GM18505 (cell line): ENCODE results near the gene PLSCR3.

ENCODE experiments used
- ATAC-seq: cut with Tn5 transposase; IDR thresholded peaks from one replicate; pipeline ENCODE4 v1.9.1; 2021; ENCODE audit not compliant: unreplicated experiment
- POLR2A ChIP-seq: IDR thresholded peaks from 4 replicates; pipeline ENCODE4 v1.6.1; 2011; ENCODE audit warnings: borderline replicate concordance; ENCODE audit not compliant: insufficient read depth, insufficient read length; ENCODE audit errors: extremely low read depth

PLSCR3 gene

GRCh38 chr17:7348478-7349242, 45.7 kb downstream of the PLSCR3 start:
- no peak for ATAC-seq
- peak; percentile 23 for TF ChIP-seq POLR2A

- ATAC-seq: no peak
- TF ChIP-seq POLR2A: no peak
These were observed 46.5 kb downstream of the PLSCR3 start for GRCh38 chr17:7347630-7348477.

GRCh38 chr17:7346761-7347614, 47.3 kb downstream of the PLSCR3 start:
- ATAC-seq: no peak
- TF ChIP-seq POLR2A: no peak

- TF ChIP-seq POLR2A: no peak
- no peak for ATAC-seq
These were observed 51.1 kb downstream of the PLSCR3 start for GRCh38 chr17:7343250-7343649.

GRCh38 chr17:7341842-7342241, 52.5 kb downstream of the PLSCR3 start:
- ATAC-seq: no peak
- TF ChIP-seq POLR2A: no peak

- no peak for ATAC-seq
- no peak for TF ChIP-seq POLR2A
These were observed 54.1 kb downstream of the PLSCR3 start for GRCh38 chr17:7340179-7340578.
